ENCODE data around the gene KRTAP10-2.
"Not testable (repeated sequence)": the region's sequence is repeated elsewhere in the genome, so short reads cannot be mapped to it uniquely, and the experiment has no call there.

KRTAP10-2 gene

DNA sequence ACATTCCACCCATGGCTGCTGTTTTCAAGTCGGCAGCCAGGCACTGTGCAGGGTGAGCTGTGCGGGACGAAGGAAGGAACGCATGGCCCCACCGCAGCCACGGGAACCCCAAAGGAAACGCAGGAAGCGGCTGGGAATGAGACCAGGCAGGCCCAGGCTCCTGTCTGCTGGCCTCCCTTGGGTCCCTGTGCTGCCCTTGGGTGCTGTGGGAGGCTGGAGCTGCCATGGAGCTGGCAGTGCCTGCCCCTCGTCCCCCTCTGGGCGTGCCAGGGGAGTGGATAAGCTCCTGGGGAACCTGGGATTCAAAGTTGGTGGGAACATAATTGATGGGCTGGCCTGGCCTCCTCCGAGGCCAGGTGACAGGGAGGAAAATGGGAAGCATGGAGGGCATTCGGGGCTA lies 17.0 kb upstream of the KRTAP10-2 start:
- DNase-seq (ENCODE audit: low read depth in 1 of 2, low spot score in 1 of 2): no peak

DNA sequence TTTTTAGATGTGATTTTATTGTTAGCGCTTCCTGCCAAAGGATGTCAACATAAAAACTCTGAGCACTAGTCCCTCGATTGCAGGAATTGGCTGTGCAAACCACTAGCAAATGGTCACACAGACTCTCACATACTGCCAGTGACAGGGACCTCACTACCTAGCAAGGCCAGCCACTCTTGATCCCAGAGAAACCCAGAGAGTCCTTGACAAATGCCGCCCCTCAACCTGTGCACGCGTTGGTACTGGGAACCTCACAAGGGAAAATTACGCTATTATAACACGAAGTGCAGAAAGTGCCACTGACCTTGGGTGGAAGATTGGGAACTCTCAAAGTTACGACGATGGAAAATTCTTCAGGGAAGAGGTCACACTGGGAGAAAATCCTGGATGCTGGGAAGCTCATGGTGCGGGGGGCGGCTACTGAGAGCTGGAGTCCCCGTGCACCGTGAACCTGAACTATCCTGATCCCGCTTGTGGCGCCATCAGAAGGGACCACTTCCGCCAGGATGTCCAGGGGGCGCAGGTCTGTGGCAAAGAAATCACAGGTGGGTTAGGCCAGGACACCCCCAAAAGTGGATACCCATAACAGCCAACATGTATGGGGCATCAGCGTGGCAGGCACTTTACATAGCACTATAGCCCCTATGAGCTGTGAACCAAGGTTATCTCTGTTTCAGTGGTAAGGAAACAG lies 16.3 kb upstream of the KRTAP10-2 start:
- DNase-seq (ENCODE audit: low read depth in 1 of 2, low spot score in 1 of 2): no peak

DNA sequence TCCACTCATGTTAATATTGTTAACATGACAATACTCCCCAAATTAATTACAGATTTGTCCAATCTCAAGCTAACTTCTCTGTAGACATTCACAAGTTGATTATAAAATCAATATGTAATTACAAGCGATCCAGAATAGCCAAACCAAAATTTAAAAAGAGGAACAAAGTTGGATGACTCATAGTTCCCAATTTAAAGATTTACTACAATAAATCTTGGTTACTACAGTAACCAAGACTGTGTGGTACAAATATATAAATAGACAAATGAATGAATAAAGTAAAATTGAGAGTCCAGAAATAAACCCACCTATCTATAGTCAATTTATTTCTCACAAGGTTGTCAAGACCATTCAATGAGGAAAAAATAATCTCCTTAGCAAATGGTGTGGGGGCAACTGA lies 15.1 kb upstream of the KRTAP10-2 start:
- no peak for DNase-seq (ENCODE audit: low read depth in 1 of 2, low spot score in 1 of 2)

DNA sequence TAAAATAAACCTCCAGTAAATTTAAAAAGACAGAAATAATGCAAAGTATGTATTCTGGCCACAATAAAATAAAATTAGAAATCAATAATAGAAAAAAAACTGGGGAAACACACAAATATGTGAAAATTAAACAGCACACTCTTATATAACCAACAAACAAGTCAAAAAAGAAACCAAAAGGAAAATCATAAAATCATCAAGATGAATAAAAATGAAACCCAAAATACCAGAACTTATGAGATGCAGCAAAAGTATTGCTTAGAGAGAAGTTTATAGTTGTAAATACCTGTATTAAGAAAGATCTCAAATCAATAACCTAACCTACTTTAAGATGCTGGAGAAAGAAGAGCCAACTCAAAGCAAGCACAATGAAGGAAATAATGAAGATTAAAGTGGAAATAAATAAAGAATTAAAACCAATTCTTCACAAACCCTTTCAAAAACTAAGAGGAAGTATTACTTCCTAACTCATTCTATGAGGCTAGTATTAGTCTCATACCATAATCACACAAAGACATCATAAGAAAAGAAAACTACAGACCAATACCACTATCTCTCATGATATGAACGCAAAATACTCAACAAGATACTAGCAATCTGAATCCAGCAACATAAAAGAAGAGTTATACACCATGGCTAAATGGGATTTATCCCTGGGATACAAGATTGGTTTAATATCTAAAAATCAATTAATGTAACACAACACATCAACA lies 13.7 kb upstream of the KRTAP10-2 start:
- DNase-seq (ENCODE audit: low read depth in 1 of 2, low spot score in 1 of 2): no peak

DNA sequence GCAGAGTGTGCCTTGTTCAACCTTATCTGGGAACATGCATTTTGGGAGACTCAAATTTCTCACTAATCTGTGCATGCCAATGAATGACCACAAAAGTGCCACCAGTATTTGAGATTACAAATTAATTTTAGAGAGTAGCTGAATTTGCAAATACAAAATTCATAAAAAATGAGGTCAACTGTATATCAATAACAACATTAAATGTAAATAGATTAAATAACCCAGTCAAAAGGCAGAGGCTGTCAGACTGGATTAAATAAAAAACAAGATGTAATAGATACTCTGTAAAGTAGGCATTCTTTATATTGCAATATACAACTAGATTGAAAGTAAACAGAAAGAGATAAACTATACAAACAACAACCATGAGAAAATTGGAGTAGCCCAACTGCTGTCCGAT lies 12.8 kb upstream of the KRTAP10-2 start:
- DNase-seq (ENCODE audit: low read depth in 1 of 2, low spot score in 1 of 2): no peak

DNA sequence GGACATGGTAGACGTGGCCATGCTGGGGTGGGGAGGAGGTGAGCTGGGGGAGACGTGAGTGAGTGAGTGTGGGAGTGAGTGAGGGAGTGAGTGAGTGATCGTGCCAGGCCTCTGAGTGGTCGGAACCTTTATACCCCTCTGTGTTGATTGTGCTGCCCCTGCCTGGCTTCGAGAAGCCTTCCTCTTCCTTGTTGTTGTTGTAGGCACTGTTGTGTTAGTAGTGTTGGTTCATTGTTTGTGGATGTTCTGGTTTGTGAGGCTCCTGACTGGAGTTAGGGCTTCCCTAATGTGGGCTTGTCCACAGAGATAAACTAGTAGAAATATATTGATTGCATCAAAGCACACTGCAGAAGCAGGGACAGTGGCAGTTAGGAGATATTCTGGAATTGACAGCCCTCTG lies 7.4 kb upstream of the KRTAP10-2 start, which contains the start of gene KRTAP10-3:
Gene KRTAP10-3, minus strand, starts transcription at position 101 of the 400 bp plus-strand sequence. Its CDS starts 80 bp downstream, at position 21.
- DNase-seq (ENCODE audit: low read depth in 1 of 2, low spot score in 1 of 2): no peak

DNA sequence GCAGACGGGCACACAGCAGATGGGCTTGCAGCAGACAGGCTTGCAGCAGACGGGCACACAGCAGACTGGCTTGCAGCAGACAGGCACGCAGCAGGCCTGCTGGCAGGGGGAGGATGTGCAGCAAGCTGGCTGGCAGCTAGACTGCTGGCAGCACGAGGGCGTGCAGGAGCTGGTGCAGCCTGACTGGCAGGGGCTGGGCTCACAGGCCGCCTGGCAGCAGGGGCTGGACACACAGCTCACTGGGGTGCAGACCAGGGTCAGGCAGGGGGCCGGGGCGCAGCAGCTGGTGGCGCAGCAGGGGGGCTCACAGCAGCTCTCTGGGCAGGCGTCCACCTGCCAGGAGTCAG lies 7.0 kb upstream of the KRTAP10-2 start:
- not testable (repeated sequence) for DNase-seq (ENCODE audit: low read depth in 1 of 2, low spot score in 1 of 2)

DNA sequence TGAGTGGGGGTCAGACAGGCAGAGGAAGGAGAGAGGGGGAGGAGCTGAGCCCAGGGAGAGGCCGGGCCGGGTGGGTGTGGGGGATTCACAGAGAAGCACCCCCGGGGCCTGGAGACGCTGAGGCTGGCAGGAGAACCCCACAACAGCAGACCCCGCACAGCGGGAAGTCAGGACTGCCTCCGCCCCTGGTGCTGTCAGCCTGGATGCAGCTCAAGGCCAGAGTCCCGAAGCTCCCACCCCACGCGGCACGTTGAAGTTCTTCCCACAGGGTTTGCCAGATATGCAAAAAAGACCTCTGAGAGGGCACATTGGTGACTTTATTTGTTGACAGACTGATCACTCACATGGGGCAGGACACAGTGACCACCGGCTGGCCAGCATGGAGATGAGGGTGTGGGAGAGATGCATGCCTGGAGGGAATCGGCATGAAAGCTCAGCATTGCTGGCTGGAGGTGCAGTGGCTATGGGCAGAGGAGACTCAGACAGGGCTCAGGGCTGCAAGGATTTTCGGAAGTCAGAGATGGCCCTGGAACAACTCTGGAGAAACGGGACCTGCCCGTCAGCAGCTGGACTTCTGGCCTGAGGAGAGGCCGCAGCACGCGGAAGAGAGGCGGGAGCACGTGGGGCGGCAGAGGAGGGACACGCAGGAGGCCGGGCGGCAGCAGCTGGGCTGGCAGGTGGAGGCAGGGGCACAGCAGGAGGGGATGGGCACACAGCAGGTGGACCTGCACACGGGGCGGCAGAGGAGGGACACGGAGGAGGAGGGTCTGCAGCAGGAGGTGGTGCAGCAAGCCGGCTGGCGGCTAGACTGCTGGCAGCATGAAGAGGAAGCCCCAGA lies 6.4 kb upstream of the KRTAP10-2 start:
- no peak for DNase-seq (ENCODE audit: low read depth in 1 of 2, low spot score in 1 of 2)

DNA sequence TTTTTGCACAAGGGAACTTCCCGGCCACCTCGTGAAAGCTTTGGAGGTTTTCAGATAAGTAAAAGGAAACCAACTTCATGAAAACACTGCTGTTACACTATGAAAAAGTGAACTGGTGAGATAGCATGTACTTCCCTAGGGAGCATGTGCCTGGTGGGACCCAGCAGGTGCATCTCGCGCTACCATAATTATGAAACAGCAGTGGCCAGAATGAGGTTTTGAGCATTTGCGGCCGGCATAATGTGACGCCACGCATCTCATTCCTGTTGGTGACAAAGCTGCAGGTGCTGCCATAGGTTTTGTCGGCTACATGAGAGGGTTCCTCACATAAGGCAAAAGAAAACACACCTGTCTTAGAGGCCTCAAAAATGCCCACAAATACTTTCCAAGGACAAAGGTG lies 5.6 kb upstream of the KRTAP10-2 start:
- no peak for DNase-seq (ENCODE audit: low read depth in 1 of 2, low spot score in 1 of 2)

DNA sequence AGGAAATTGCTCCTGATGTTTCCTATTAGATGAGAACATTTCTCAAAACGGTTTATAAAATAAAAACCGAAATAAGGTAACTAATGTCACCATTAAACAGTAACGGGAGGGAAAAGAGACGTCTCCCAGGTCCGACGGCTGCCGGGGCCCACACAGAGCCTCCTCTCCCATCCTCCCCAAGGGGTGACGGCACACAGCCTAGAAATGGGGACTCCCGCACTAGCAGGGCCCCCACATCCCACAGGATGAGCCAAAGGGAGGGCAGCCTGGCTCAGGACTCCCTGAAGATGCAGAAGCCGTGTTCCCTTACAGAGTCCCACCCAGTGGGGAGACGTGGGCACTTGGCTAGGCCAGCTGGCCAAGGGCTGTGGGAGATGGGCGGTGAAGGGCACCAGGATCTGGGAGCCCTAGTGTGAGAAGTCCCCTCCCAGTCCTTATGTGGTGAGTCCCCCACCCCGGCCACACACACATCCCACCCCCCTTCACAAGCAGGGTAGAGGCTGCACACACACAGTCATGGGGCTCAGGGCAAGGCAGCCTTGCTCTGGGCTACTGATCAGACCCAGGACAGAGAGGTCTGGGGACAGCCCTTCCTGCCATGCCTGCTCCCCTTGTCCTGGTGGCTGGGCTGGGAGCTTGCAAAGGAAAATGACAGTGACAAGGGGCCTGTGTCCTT lies 4.0 kb upstream of the KRTAP10-2 start:
- DNase-seq (ENCODE audit: low read depth in 1 of 2, low spot score in 1 of 2): no peak

DNA sequence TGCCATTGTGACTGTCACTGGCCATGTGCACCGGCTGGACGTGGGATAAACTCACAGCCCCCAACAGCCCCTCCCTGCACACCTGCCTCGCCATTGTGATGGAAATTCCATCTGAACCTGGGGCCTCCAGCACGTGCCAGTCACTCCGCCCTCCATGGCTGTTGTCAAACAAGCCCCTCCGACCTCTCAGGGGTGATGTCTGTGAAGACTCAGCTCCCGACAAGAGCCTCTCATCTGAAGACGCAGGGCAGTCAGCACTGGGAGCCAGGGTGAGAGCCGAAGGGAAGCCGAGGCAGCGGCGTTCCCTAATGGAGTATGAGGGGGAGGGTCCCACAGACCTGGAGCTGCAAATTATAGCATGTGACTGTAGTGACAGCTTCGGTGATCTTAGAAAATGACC lies 1.4 kb upstream of the KRTAP10-2 start:
- no peak for DNase-seq (ENCODE audit: low read depth in 1 of 2, low spot score in 1 of 2)

DNA sequence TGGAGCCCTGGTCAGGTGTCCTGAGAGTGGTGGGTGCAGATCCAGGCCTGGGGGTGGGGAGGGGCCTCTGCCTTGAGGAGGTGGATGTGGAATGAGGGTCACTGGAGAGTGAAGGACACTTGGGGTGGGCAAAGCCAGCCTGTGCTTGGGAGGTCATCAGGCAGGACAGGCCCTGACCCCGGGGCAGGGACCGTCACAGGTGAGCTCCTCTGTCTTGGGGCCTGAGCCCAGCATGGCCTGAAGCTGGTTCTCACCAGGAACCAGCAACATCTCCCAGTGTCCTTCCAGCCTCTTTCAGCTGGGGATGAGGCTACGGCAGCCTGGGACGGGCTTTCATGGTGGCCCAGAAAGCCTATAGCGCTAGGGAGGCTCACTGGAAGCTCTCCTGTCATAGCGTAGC lies 831 bp upstream of the KRTAP10-2 start:
- DNase-seq (ENCODE audit: low read depth in 1 of 2, low spot score in 1 of 2): no peak

DNA sequence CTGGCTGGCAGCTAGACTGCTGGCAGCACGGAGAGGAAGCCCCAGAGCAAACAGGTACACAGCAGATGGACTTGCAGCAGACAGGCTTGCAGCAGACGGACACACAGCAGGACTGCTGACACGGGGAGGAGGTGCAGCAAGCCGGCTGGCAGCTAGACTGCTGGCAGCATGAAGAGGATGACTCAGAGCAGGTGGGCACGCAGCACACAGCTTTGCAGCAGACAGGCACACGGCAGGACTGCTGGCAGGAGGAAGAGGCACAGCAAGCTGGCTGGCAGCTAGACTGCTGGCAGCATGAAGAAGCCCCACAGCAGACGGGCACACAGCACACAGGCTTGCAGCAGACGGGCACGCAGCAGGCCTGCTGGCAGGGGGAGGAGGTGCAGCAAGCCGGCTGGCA lies 498 bp downstream of the KRTAP10-2 start:
- no peak for DNase-seq (ENCODE audit: low read depth in 1 of 2, low spot score in 1 of 2)

DNA sequence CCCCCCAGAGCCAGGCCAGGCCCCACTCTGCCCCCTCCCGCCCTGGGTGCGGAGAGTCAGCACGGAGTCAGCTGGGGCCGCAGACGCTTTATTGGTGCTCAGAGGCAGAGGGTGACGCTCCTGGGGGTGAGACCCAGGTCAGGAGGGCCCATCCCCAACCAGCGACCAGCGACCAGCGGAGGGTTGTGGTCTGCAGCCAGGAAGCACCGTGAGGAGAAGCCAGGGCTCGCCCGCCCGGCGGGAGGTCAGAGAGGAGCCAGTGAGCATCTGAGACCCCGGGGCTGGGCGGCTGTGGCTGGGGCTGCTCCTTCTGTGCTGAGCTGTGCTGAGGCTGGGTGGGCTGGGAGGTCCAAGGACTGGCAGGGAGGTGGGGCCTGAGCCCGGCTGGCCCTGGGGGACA lies 1.0 kb downstream of the KRTAP10-2 start:
- not testable (repeated sequence) for DNase-seq (ENCODE audit: low read depth in 1 of 2, low spot score in 1 of 2)

DNA sequence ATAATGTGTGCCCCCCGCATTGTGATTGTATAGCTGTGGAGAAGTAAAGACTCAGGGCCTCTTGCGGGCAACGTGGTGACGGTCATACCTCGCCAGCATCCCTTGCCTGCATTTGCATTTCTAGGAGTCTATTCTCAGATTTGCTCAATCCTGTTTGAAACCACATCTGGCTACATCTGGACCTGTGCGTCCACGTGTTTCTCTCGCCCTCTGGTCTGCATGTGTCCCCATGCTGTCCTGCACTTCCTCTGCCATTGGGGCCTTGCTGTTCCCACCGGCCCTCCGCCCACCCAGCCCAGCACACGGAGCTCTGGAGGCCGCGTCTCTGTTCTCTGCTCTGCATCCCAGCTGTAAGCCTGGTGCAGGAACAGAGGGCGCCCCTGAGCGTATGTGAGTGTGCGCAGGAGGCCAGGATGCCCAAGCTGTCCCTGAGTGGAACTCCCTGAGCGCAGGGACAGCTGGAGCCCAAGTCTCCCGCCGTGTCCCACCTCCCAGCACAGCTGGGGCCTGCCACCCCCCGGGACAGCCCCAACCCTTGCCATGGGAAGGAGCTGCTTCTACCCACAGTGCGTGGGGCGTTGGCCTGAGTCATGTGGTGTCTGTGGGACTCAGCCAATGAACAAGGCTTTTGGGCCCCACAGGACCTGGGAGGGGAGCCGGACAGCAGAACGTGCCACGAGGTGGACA lies 1.6 kb downstream of the KRTAP10-2 start:
- no peak for DNase-seq (ENCODE audit: low read depth in 1 of 2, low spot score in 1 of 2)

DNA sequence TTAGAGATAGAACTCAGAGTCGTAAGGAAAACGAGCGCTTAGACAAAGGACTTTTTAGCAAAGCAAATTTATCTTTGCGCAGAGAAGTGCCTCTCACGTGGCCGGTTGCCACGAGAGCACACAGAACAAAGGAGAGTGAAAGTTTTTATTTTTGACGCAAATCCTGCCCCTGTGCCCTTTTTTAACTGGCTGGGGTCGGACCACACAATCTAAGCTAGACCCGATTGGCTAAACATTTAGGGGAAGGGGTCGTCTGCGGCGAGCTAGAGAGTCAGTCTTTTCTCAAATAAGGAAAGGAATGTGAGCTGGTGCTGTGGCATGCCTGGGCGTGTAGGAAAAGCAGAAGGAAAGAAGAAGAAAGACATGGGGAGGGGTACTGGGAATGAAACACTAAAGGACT lies 2.4 kb downstream of the KRTAP10-2 start:
- no peak for DNase-seq (ENCODE audit: low read depth in 1 of 2, low spot score in 1 of 2)

DNA sequence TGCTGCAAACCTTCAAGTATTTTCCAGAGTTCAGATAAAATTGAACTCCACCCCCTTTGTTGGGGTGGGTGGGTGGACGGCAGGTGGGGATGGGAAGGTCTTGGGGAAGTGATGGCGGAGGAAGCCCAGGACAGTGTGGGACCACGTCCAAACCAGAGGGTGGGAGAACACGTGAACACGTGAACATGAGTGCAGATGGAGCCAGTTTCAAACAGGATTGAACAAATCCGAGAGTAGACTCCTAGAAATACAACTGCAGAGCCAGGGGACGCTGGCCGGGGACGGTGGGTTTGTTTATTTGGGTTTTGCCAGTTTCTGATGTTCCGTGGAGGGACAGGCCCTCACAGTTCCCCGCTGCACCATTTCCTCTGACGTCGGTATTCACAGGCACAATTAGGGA lies 2.9 kb downstream of the KRTAP10-2 start:
- no peak for DNase-seq (ENCODE audit: low read depth in 1 of 2, low spot score in 1 of 2)

DNA sequence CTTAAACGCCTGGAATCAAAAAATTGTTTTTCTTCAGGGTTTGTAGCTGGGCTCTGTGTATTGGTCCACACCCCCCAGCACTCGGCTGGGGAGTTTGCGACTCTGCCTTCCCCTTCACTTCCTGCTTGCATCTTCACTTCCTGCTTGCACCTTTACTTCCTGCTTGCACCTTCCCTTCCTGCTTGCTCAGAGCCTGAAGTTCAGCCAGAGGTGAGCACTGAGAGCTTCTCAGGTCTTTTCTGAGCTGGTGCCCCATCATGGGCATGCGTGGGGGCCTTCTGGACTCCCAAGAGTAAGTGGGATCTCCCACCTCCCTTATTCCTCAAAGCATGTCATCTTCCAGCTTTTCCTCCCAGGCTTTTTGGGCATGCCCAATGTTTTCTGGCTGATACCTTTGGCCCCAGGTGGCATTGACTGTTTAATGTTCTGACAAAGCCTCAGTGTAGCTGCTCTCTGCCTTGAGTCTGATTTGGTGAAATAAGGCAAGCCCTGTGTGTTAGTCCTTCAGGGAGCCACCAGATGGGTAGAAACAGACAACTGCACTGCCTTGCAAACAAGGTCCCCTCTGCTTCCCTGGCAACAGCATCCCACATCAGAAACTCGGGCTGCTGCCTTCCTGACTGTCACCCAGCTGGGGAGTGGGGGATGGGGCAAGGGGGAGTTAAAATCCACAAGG lies 3.5 kb downstream of the KRTAP10-2 start:
- DNase-seq (ENCODE audit: low read depth in 1 of 2, low spot score in 1 of 2): no peak

DNA sequence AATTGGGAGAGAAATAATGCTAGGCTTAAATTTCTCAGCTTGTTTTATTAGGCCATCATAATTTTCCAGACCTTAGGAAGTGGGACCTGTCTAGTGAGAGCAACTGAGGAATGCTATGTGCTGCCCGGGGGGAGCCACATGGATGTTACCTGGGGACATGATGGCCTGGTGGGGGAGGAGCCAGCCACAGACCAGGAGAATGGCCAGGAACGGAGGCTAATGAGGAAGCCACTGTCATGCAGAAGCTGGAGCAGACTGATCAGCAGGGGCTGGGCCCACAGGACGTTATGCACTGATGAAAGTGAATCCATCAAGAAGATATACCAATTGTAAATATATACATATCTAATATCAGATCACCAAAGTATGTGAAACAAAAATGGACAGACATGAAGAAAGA lies 6.7 kb downstream of the KRTAP10-2 start:
- no peak for DNase-seq (ENCODE audit: low read depth in 1 of 2, low spot score in 1 of 2)

DNA sequence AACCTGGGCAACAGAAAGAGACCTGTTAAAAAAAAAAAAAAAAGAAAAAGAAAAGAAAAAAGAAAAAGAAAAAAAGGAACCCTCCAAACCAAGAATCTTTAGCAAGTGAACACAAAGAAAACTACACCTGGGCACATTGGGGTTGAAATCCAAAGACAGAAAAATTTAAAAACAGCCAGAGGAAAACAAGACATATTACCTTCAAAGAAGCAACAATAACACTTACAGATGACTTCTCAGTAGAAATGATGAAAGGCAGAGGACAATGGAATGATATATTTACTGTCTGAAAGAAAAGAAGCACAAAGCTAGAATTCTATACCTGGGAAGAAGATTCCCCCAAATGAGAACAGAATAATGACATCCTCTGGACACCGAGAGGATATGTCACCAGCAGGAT lies 8.6 kb downstream of the KRTAP10-2 start:
- DNase-seq (ENCODE audit: low read depth in 1 of 2, low spot score in 1 of 2): no peak

Data from stimulated activated CD4-positive, alpha-beta T cell treated with anti-CD3 and anti-CD28 coated beads, Interleukin-15, amount 100 ng/mL, for 1 hour (primary cell).